Activated naive CD4-positive, alpha-beta T cell treated with anti-CD3 and anti-CD28 coated beads, Interleukin-2, amount 50 U/mL, for 16 hours (primary cell): Measurements from ENCODE around the gene APOA1.

Source experiments
- DNase-seq: peaks from one replicate; pipeline ENCODE4 v3.0.0-alpha.2; 2020

APOA1 gene

DNA sequence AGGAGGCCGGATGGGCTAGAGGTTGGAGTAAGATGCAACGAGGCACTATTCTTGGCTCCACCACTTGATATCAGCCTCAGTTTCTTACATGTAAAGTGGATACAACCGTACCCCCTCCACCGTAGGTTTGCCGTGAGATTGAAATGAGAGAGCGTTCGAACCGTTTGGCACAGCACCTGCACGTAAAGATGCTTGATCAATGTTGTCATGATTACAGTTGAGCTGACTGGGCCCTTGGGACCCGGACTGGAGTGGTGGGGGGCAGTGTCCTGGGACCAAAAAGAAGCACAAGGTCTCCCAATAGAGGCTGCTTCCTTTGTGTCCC lies 4.0 kb downstream of the APOA1 start:
- no peak for DNase-seq

GRCh38 chr11:116832350-116833290 lies 4.8 kb downstream of the APOA1 start:
- no peak for DNase-seq

DNA sequence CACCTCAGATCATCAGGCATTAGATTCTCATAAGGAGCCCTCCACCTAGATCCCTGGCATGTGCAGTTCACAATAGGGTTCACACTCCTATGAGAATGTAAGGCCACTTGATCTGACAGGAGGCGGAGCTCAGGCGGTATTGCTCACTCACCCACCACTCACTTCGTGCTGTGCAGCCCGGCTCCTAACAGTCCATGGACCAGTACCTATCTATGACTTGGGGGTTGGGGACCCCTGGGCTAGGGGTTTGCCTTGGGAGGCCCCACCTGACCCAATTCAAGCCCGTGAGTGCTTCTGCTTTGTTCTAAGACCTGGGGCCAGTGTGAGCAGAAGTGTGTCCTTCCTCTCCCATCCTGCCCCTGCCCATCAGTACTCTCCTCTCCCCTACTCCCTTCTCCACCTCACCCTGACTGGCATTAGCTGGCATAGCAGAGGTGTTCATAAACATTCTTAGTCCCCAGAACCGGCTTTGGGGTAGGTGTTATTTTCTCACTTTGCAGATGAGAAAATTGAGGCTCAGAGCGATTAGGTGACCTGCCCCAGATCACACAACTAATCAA lies 5.6 kb downstream of the APOA1 start:
- no peak for DNase-seq

DNA sequence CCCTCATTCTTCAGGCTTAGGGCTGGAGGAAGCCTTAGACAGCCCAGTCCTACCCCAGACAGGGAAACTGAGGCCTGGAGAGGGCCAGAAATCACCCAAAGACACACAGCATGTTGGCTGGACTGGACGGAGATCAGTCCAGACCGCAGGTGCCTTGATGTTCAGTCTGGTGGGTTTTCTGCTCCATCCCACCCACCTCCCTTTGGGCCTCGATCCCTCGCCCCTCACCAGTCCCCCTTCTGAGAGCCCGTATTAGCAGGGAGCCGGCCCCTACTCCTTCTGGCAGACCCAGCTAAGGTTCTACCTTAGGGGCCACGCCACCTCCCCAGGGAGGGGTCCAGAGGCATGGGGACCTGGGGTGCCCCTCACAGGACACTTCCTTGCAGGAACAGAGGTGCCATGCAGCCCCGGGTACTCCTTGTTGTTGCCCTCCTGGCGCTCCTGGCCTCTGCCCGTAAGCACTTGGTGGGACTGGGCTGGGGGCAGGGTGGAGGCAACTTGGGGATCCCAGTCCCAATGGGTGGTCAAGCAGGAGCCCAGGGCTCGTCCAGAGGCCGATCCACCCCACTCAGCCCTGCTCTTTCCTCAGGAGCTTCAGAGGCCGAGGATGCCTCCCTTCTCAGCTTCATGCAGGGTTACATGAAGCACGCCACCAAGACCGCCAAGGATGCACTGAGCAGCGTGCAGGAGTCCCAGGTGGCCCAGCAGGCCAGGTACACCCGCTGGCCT lies 7.1 kb downstream of the APOA1 start:
- DNase-seq = no peak

- no peak for DNase-seq
Measured at GRCh38 chr11:116829525-116830183, 7.8 kb downstream of the APOA1 start, which contains the start of gene APOC3. APOC3 (plus strand) TSS chr11:116829907; CDS start chr11:116830583, 676 bp downstream.

DNA sequence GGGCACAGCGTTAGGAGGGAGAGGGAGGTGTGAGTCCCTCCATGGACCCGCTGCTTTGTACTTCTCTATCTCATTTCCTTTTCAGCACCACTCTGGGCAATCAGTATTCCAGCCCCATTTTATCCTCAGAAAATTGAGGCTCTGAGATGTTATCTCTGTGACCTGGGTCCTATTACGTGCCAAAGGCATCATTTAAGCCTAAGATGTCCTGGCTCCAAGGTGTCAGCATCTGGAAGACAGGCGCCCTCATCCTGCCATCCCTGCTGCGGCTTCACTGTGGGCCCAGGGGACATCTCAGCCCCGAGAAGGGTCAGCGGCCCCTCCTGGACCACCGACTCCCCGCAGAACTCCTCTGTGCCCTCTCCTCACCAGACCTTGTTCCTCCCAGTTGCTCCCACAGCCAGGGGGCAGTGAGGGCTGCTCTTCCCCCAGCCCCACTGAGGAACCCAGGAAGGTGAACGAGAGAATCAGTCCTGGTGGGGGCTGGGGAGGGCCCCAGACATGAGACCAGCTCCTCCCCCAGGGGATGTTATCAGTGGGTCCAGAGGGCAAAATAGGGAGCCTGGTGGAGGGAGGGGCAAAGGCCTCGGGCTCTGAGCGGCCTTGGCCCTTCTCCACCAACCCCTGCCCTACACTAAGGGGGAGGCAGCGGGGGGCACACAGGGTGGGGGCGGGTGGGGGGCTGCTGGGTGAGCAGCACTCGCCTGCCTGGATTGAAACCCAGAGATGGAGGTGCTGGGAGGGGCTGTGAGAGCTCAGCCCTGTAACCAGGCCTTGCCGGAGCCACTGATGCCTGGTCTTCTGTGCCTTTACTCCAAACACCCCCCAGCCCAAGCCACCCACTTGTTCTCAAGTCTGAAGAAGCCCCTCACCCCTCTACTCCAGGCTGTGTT lies 8.5 kb downstream of the APOA1 start:
- no peak for DNase-seq

GRCh38 chr11:116827461-116827860 lies 10.0 kb downstream of the APOA1 start:
- DNase-seq = no peak

GRCh38 chr11:116826751-116827431 lies 10.5 kb downstream of the APOA1 start:
- DNase-seq = no peak

DNA sequence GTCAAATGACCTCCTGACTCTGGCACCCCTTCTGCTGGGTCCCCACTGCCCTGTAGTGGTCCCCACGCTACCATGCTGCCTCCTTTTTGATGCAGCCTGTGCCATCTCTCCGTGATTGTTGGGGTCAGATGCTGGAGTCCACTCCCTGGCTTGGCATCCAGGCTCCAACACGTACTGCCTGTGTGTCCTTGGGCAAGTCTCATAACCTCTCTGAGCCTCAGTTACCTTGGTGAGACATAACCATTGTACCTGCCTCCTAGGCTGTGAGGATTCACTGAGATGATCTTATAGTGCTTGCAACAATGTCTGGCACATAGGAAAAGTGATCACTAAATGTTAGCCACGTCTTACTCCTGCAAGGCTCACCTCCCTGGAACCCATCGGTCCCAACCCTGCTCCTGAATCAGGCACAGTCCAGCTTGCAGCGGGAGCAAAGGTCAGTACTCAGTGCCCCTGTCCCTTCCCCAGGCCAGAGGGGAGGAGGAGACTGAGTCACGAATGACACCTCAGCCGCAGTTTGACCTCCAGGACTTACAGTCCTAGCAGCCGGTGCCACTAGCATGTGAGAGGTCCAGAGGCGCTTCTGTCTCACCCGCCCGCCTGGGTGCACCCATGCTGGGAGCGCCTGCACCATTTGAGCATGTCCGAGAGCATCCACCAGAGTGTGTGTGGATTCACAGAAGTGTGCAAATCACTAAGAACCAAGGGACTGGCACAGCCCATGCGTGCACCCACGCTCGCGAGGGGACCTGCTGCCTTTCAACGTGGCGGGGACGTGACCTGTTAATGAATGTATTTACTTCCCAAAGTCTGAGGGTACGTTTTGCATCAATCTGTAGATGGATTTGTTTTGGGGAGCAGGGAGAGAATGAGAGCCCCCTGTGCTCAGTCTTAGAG lies 11.3 kb downstream of the APOA1 start:
- no peak for DNase-seq

DNA sequence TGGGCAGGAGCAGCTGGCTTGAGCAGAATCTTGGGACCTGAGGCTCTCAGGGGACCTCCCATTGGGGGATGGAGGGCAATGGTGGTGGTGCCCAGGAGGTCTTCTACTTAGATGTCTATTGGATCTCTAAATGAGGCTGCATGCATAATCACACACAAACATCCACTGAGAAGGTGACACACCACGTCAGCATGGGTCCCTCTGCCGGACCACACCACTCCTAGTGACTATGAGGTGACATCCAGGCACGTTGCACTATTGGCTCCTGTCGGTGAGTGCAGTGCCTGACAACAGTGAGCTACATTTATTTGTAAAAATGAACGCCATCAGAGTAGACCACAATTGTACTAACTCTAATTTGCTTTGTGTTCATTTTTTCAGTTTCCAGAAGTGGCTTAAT lies 12.0 kb downstream of the APOA1 start:
- DNase-seq = no peak

DNA sequence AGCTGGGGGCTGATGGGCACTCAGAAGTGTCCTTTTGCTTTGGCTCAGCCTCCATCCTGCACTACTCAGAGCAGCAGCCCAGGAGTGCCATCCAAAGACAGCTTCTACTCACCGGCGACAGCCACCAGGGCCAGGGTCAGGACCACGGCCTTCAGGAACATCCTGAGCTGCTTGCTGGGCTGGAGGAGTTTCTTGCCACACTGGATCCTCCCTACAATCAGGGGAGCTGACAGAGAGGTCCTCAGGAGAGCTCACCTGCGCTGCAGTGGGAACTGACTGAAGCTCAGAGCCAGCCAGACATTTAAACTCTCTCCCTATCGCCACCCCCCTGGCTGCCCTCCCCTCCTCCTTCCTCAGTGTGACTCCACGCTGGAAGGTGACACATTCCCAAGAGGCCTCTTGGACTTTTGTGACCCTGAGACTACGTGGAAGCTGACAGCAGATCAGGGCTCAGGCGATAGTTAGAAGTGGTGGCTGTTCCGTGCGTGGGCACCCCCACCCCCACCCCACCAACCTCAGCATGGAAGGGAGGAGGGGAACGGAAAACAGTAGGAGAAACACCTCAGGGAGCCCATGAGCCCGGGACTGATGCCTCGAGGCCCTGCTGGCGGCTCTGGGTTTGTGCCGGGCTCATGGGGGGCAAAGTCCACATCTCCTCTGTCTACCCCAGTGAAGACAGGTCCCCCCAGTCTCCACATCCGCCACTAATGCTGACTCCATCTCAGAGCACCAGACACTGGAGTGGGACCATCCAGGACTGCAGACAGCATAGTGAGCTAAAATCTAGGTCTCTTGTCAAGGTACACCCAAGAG lies 14.2 kb downstream of the APOA1 start, which contains the start of gene APOA4:
Gene APOA4 (minus strand): TSS at position 274 of the 813 bp plus-strand sequence. CDS start 113 bp downstream, at position 161.
- DNase-seq = no peak

- no peak for DNase-seq
Measured at GRCh38 chr11:116822575-116822974, 14.8 kb downstream of the APOA1 start.

- no peak for DNase-seq
Measured at GRCh38 chr11:116821050-116821918, 16.1 kb downstream of the APOA1 start.

DNA sequence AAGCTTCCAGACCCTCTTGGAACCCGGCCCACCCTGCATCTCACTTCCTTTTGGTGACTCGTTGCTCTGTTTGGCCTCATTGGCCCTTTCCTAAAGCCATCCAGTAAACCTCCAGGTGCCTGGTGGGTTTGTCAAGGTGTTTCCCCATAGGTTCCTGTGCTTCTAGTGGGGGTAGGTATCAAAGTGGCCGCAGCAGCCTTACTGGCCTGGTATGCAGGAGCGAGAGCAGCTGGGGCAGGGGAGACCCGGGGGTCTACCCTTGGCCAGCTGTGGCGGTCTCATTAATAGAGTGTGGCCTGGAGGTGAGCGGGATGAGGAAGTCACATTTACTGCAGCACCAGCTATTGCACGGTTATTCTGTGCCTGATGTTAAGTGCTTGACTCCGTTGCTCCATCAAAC lies 18.4 kb downstream of the APOA1 start:
- no peak for DNase-seq

DNA sequence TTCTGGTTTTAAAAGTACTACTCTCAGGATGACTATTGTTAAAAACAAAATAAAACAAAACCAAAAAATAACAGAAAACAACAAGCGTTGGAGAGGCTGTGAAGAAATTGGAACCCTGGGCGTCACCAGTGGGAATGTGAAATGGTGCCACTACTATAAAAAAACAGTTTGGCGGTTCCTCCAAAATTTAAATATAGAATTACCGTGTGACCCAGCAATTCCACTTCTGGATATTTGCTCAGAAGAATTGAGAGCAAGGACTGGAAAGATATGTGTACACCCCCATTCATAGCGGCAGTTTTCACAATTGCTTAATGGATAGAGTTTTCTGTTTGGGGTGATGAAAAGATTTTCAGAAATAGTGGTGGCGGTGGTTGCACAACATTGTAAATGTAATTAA lies 22.9 kb downstream of the APOA1 start:
- DNase-seq = no peak

- no peak for DNase-seq
Measured at GRCh38 chr11:116813781-116814471, 23.5 kb downstream of the APOA1 start.

DNA sequence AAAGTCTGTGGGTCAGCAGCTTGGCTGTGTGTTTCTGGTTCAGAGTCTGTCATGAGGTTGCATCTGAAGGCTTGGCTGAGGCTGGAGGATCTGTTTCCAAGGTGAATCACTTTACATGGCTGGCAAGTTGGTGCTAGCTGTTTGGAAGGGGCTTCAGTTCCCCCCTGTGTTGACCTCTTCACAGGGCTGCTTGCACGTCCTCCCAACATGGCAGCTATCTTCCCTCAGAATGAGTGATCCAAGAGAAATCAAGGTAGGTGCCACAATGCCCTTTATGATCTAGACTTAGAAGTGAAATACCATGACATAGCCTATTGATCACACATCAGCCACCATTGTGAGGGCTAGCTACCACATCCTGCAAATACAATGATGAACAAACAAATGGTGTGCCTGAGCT lies 24.3 kb downstream of the APOA1 start:
- DNase-seq = no peak

DNA sequence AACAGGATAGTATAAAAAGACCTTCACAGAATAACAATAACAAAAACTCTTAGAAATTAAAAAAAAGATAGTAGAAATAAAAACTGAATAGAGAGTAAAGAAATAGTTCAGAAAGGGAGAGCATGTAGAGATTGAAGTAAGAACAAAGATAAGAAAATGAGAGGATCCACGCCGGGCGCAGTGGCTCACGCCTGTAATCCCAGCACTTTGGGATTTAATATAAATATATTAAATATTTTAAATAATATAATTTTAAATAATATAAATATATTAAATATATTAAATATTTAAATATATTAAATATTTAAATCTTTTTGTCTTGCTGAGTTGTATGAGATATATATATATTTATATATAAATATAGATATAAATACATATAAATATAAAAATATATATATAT lies 25.3 kb downstream of the APOA1 start:
- no peak for DNase-seq
